K562 (cell line): ENCODE measurements around the gene ZSCAN22. TPM values are rescaled to one million over a fixed set of nuclear protein-coding genes. Genes with fewer than 3 reads are reported as not detected.

Source experiments
- ATAC-seq: fragments of 200-7000 bp; cut with Tn5 transposase; 3 replicates; pipeline ENCODE4 v1.9.1; 2020; ENCODE audit warnings: moderate library complexity
- BruUV-seq: library from RNA; stranded (reverse); fragments of 400-500 nt; replicated peaks from 2 replicates; lab custom pipeline; 2021; lab: Mats Ljungman, UMichigan
- CTCF ChIA-PET: fragments of 300-600 bp; formaldehyde crosslinking; extraction: SDS; loops from one replicate; lab custom pipeline; 2021; ENCODE audit warnings: low intra/inter-chr PET ratio; lab: Yijun Ruan, JAX
- POLR2A ChIA-PET: fragments of 300-600, 350-650 bp; sonication (Branson Sonifier 250); formaldehyde crosslinking; extraction: SDS; loops from one replicate; lab custom pipeline; 2021; ENCODE audit warnings: antibody characterized with exemption, inconsistent platforms; lab: Yijun Ruan, JAX
- DNase-seq, 4 experiments: peaks; one replicate each; pipeline versions ENCODE4 v3.0.0 to v3.0.0-alpha.2; 2011 to 2018; ENCODE audit warnings: low spot score in 3 of 4, mixed read lengths in 3 of 4; ENCODE audit errors: extremely low read depth in 1 of 4
- FAIRE-seq: peaks from 2 replicates; lab custom pipeline; 2011; peaks lifted over from hg19 to GRCh38; lab: Jason Lieb, UNC
- H2AFZ ChIP-seq: 2 replicates; pipeline ENCODE4 v1.6.0; 2011; ENCODE audit warnings: low read depth, low read length, control low read depth, inconsistent platforms
- H3K27ac ChIP-seq: fragments of 200-600 bp; 3 replicates; pipeline ENCODE4 v1.8.0; 2011; ENCODE audit warnings: low read depth, mild to moderate bottlenecking, control low read depth, inconsistent platforms, low read length, moderate library complexity, mixed read lengths; ENCODE audit errors: extremely low read depth
- H3K27me3 ChIP-seq, 2 experiments: fragments of 300-600 bp in 1 of 2; 2 replicates in 1 of 2; 3 replicates in 1 of 2; pipeline versions ENCODE4 v1.6.0 to v1.8.0; 2011; ENCODE audit warnings: inconsistent platforms in 2 of 2, low read length in 2 of 2, mild to moderate bottlenecking in 1 of 2, mixed read lengths in 1 of 2, moderate library complexity in 1 of 2; ENCODE audit not compliant: control insufficient read depth in 2 of 2, insufficient read depth in 2 of 2
- H3K36me3 ChIP-seq: fragments of 300-600 bp; 3 replicates; pipeline ENCODE4 v1.8.0; 2011; ENCODE audit warnings: mild to moderate bottlenecking, low read length, inconsistent platforms; ENCODE audit not compliant: control insufficient read depth, insufficient read depth
- H3K4me1 ChIP-seq, 2 experiments: fragments of 200-600 bp in 1 of 2; replicated peaks in 1 of 2; 2 replicates in 1 of 2; 3 replicates in 1 of 2; pipeline versions ENCODE4 v1.5.1 to v1.8.0; 2011; ENCODE audit warnings: inconsistent platforms in 2 of 2, low read length in 2 of 2, mild to moderate bottlenecking in 1 of 2, mixed read lengths in 1 of 2, moderate library complexity in 1 of 2; ENCODE audit not compliant: control insufficient read depth in 2 of 2, insufficient read depth in 2 of 2
- H3K4me2 ChIP-seq: 2 replicates; pipeline ENCODE4 v1.6.1; 2011; ENCODE audit warnings: low read length, control low read depth, inconsistent platforms, mixed read lengths; ENCODE audit not compliant: insufficient read depth
- H3K4me3 ChIP-seq: fragments of 200-600 bp; sonication (generic), shearing (Covaris generic); 2 replicates; pipeline ENCODE4 v1.5.1; 2016; ENCODE audit warnings: control low read depth, inconsistent platforms
- H3K79me2 ChIP-seq: fragments of 200-600 bp; 3 replicates; pipeline ENCODE4 v1.8.0; 2011; ENCODE audit warnings: low read length, inconsistent platforms; ENCODE audit not compliant: control insufficient read depth, insufficient read depth
- H3K9ac ChIP-seq, 2 experiments: 2 replicates each; pipeline versions ENCODE4 v1.6.0 to v1.6.1; 2011; ENCODE audit warnings: low read depth in 2 of 2, low read length in 2 of 2, control low read depth in 1 of 2, inconsistent platforms in 1 of 2, mild to moderate bottlenecking in 1 of 2, mixed read lengths in 1 of 2; ENCODE audit not compliant: insufficient read depth in 1 of 2
- H3K9me1 ChIP-seq: one replicate; pipeline ENCODE4 v1.6.0; 2011; ENCODE audit warnings: inconsistent platforms, mild to moderate bottlenecking, low read length, moderate library complexity; ENCODE audit not compliant: control insufficient read depth, insufficient read depth
- H3K9me3 ChIP-seq: replicated peaks from 2 replicates; pipeline ENCODE4 v1.5.1; 2011; ENCODE audit warnings: low read depth, low read length, inconsistent platforms; ENCODE audit not compliant: control insufficient read depth, insufficient read depth
- H4K20me1 ChIP-seq: replicated peaks from 2 replicates; pipeline ENCODE4 v1.6.1; 2011; ENCODE audit warnings: low read length, inconsistent platforms, mixed read lengths; ENCODE audit not compliant: control insufficient read depth, insufficient read depth
- ATF6 ChIP-seq: sonication (generic); formaldehyde crosslinking; IDR thresholded peaks from 2 replicates; pipeline ENCODE4 v1.4.0; 2020; ENCODE audit warnings: mild to moderate bottlenecking, missing genetic modification reagents
- BACH1 ChIP-seq: fragments of 200-800 bp; sonication (Bioruptor generic); IDR thresholded peaks from 2 replicates; pipeline ENCODE4 v1.6.1; 2016; ENCODE audit warnings: missing genetic modification characterization, missing compliant biosample characterization
- EP400 ChIP-seq: fragments of 450-650 bp; IDR thresholded peaks from 2 replicates; pipeline ENCODE4 v1.6.1; 2017; ENCODE audit warnings: antibody characterized with exemption, mild to moderate bottlenecking, moderate library complexity
- KAT7 ChIP-seq: sonication (generic); formaldehyde crosslinking; IDR thresholded peaks from 2 replicates; pipeline ENCODE4 v1.8.0; 2022; ENCODE audit warnings: missing genetic modification reagents, mild to moderate bottlenecking, borderline replicate concordance
- SAP30 ChIP-seq: fragments of 200-600 bp; sonication (generic); IDR thresholded peaks from 2 replicates; pipeline ENCODE4 v1.6.1; 2012; ENCODE audit warnings: borderline replicate concordance, low read depth, mild to moderate bottlenecking, moderate library complexity, low read length, control low read depth, inconsistent platforms; ENCODE audit not compliant: insufficient read depth, poor library complexity, severe bottlenecking
- ZNF282 ChIP-seq: sonication (generic); formaldehyde crosslinking; IDR thresholded peaks from 2 replicates; pipeline ENCODE4 v1.8.1; 2023; ENCODE audit warnings: missing genetic modification reagents
- ZNF398 ChIP-seq: fragments of 250-450 bp; sonication (Bioruptor Pico); IDR thresholded peaks from 2 replicates; pipeline ENCODE4 v1.8.0; 2021; ENCODE audit warnings: moderate library complexity, mild to moderate bottlenecking, inconsistent platforms
- ZNF407 ChIP-seq: fragments of 450-650 bp; IDR thresholded peaks from 2 replicates; pipeline ENCODE4 v1.6.1; 2016; ENCODE audit warnings: low read depth
- ZNF431 ChIP-seq: sonication (generic); formaldehyde crosslinking; IDR thresholded peaks from 2 replicates; pipeline ENCODE4 v1.8.0; 2022; ENCODE audit warnings: mild to moderate bottlenecking, missing genetic modification reagents
- WGBS: fragments of 100-300 bp; shearing (Covaris generic); methylation state at CpG from one replicate; pipeline ENCODE4 v1.1.6; 2016; ENCODE audit warnings: low coverage, mixed read lengths; ENCODE audit not compliant: insufficient coverage; ENCODE audit errors: missing lambda C conversion rate; 5-methylcytosine and 5-hydroxymethylcytosine counted together
- in situ Hi-C: fragments of 300-500 bp; cut with MboI; formaldehyde crosslinking; loops from 4 replicates; pipeline ENCODE4 v1.15.0; 2018; ENCODE audit warnings: inconsistent platforms, mixed read lengths
- intact Hi-C: fragments of 100-400 bp; cut with micrococcal nuclease; formaldehyde crosslinking; loops from 2 replicates; pipeline ENCODE4 v1.14.2; 2022
- polyA plus RNA-seq, 8 experiments: library from polyadenylated mRNA; depleted of rRNA in 4 of 8; stranded (reverse) in 5 of 8; unstranded in 3 of 8; fragments of >200 nt; fragmentation: Nextera tagmentation in 2 of 8; fragmentation: Illumina TruSeq in 1 of 8; extraction: Ambion mirVana in 2 of 8; extraction: Trizol in 1 of 8; gene quantifications; 2 replicates each; pipeline versions ENCODE4 v1.2.1 to v1.2.3, GENCODE V29; 2011 to 2014; ENCODE audit warnings: inconsistent platforms in 1 of 8, missing spikeins in 1 of 8
- total RNA-seq, 7 experiments: library from RNA; depleted of rRNA in 6 of 7; stranded (reverse); fragments of >200 nt in 6 of 7; fragmentation: Illumina TruSeq in 2 of 7; extraction: Trizol in 2 of 7; gene quantifications; 2 replicates each; pipeline versions ENCODE4 v1.2.1 to v1.2.3, GENCODE V29; 2011 to 2021; ENCODE audit warnings: low replicate concordance in 1 of 7

The ZSCAN22 gene
- total and polyA plus RNA-seq, 9 of the 15 experiments (the other 6 are each of a cell fraction or from before 2014, with no cell fraction given): 0.98 to 5.3 (median 3.0) TPM

- TF ChIP-seq ATF6 (CRISPR knock-in tag) (no peak), ZNF398 (CRISPR knock-in tag) (no peak), BACH1 (tag) (no peak), EP400 (no peak)
These were observed 10.0 kb downstream of the ZSCAN22 start (continued) for GRCh38 chr19:58336820-58337219.

- DNase-seq (no peak), FAIRE-seq (no peak), ATAC-seq (no peak)
- Histone ChIP-seq H3K9me3 (peaks cover 2% of the 10 kb centered on the region; the same call in 1 of the 2 replicates), H3K79me2 (no peaks in the 10 kb centered on the region), H3K9ac (no peak overlapping the region), H3K4me1 (peaks cover under 1 to 7% of the 10 kb centered on the region in 2 experiments; a peak in 2 of 5 replicates), H3K4me2 (no peak overlapping the region), H3K27me3 (no peaks in the 10 kb centered on the region), H3K9me1 (no peaks in the 10 kb centered on the region), H3K4me3 (no peak overlapping the region), H4K20me1 (no peaks in the 10 kb centered on the region), H2AFZ (no peak overlapping the region), H3K36me3 (peaks cover 59% of the 10 kb centered on the region), H3K27ac (no peak overlapping the region)
- in situ Hi-C loops (no loop called here), intact Hi-C loops (no loop called here)
- ChIA-PET CTCF (no interaction called here), POLR2A (no interaction called here)
- 96% methylated on average over 11 of the region's 11 CpGs for WGBS
- BruUV-seq: no TSS peak
- TF ChIP-seq SAP30 (no peak), ZNF407 (no peak), ZNF431 (CRISPR knock-in tag) (no peak), ZNF282 (CRISPR knock-in tag) (no peak), KAT7 (CRISPR knock-in tag) (no peak)
These were observed 11.5 kb downstream of the ZSCAN22 start for GRCh38 chr19:58338336-58338735.
